Choroid plexus epithelial cell (primary cell): Measurements from ENCODE around the gene RUNX1.

ENCODE experiments used
- DNase-seq: peaks from one replicate; pipeline ENCODE4 v3.0.0-alpha.2; 2010; ENCODE audit warnings: low read depth
- H3K4me3 ChIP-seq: 2 replicates; pipeline ENCODE4 v1.5.1; 2011; ENCODE audit warnings: low read depth, mild to moderate bottlenecking, control low read depth, low read length, moderate library complexity
- TF ChIP-seq, protein P1 (sequence below): conservative IDR thresholded peaks from 2 replicates; pipeline ENCODE4 v1.5.1; 2011; ENCODE audit warnings: low read depth, mild to moderate bottlenecking, control low read depth, inconsistent platforms, low read length, moderate library complexity

The RUNX1 gene

DNA sequence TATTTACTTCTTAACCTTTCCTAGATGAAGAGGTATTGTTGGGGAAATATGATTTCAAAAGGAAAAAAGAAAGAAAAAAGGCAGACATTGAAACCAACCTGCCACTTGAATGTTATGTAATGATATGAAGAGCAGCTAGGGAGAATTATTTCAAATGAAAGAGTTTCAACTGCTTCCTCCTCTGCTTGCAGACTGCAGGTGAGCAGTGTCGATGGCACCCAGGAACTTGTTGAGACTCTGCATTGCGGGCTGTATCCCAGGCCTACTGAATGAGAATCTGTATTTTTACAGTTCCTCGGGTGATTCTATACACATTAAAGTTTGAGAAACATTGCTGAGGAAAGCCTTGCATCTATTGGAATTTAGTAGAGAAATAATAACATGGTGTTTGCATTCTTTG lies 3.7 kb upstream of the RUNX1 start:
- no peak for DNase-seq
- H3K4me3 ChIP-seq: no peak overlapping the region
- TF ChIP-seq, protein P1, sequence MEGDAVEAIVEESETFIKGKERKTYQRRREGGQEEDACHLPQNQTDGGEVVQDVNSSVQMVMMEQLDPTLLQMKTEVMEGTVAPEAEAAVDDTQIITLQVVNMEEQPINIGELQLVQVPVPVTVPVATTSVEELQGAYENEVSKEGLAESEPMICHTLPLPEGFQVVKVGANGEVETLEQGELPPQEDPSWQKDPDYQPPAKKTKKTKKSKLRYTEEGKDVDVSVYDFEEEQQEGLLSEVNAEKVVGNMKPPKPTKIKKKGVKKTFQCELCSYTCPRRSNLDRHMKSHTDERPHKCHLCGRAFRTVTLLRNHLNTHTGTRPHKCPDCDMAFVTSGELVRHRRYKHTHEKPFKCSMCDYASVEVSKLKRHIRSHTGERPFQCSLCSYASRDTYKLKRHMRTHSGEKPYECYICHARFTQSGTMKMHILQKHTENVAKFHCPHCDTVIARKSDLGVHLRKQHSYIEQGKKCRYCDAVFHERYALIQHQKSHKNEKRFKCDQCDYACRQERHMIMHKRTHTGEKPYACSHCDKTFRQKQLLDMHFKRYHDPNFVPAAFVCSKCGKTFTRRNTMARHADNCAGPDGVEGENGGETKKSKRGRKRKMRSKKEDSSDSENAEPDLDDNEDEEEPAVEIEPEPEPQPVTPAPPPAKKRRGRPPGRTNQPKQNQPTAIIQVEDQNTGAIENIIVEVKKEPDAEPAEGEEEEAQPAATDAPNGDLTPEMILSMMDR: no peak

DNA sequence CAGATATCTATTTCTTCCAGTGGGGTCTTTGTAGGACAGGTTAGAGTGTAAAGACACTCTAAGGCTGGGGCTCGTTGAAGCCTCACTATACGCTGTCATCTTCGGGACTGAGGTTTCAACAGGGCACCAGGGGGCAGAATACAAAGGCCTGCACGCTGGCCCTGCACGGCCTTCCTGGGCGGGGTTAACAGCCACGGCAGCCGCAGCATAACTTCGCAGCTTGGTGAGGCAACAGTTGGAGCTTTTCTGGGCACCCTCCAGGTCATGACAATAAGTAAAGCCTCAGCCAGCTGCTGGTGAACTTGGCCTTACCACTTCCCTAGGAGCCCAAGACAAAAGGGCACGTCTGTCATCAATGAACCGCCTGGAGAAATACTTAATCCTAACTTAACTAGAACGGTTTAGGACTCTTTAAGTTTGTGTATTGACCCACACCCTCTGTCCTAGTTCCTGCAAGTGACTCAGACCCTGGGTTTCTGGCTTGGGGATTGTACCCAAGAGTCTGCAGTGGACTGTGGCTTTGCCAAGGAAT lies 2.3 kb upstream of the RUNX1 start:
- no peak overlapping the region for H3K4me3 ChIP-seq
- TF ChIP-seq, protein P1: peak; percentile 69
- DNase-seq: peak; percentile 76

DNA sequence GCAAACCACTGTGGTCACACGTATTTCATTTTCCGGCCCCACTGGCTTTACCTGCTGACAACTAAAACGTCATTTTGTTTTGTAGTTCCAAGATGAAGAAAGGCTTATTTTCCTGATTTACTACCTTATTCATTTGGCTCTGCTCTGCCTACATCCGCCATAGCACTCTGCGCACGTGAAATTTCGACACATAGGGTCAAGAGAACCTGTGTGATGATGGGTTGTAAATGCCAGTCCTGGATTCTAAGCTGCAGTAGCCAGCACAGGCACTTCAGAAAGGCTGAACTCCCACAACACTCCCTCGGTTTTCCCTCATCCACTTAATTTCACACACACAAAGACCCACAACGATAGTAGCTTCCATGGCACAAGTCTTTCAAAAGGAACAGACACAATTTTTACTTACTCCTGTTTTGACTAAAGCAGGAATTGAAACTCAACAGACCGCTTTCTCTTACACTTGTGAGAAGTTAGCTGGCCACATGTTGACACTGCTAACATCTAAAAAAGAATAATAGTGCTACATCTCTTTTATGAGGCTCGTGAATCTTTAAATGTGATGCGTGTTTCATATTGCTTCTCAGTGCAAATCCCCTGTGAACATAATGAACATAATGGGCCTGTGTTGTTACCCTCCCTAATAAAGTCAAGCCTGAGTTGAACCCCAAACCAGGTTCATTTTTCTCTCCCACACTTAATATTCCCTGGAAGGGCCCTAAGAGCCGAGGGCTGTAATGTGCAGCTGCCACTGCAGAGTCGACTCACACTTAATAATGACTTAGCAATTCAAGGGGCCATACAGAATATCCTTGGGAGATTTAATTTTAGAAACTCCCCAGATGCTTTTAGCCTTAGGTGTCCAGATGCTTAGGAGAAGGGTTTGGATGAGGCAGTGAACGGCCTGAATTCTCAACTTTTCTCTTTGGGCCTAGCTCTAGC lies 1.5 kb upstream of the RUNX1 start:
- H3K4me3 ChIP-seq: no peak overlapping the region
- DNase-seq: no peak
- TF ChIP-seq, protein P1: no peak

DNA sequence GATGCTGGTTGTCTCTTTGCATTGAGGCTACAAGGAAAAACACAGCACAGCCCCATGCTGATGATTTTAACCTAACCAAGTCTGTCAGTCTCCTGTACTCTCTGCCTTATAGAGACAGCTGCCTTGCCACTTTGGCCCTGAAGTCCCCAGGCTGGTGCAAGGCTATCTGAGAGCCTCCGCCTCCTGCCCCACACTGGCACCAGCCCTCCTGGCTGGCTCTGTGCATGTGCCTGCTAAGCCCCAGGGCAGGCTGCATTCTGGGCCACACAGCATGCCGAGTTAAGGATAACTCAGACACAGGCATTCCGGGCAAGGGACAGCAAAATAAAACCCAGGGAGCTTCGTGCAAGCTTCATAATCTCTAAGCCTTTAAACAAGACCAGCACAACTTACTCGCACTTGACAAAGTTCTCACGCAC lies 910 bp downstream of the RUNX1 start:
- TF ChIP-seq, protein P1: no peak
- peak overlapping the region; percentile 63 for H3K4me3 ChIP-seq
- no peak for DNase-seq

DNA sequence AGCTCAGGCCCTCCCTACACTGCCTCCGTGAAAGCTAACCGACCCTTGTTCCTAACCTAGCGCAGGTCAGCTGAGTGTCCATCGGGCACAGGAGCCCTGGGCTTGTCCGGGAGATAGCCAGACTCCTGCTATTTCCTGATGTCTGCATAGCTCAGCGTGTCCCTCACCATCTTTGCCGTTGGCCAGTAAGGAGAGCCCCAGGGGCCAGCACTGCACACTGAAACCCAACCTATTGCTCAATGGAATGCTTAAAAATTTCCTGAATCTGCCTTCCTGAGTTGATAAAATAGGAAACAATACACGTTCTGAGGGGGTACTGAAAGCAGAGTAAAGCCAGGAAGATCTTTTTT lies 2.2 kb downstream of the RUNX1 start:
- DNase-seq: peak; percentile 72
- peak overlapping the region; percentile 63 for H3K4me3 ChIP-seq
- TF ChIP-seq, protein P1: peak; percentile 8

DNA sequence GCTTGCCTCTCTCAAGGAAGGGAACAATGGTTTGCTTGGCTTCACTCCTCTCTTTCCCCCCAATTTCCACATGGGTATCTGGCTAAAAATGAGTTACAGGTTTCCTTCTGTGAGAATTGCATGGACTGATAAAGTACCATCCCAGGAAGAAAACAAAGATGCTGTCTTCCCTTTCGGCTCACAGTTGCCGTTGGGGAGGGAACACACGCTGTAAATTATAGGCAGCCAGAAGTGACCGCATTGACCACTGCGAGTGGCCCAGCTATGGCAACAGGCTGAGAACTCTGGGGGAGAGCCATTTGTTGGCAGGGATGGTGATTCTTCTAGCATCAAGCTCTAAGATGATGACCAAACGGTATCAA lies 2.9 kb downstream of the RUNX1 start:
- no peak for DNase-seq
- H3K4me3 ChIP-seq: no peak overlapping the region
- TF ChIP-seq, protein P1: no peak
